ENCODE measurements around the gene TBC1D2B.
A peak's percentile ranks its signal among the peaks of the same experiment; 100 is the strongest.

The TBC1D2B gene

GRCh38 chr15:78050441-78050809, 27.1 kb downstream of the TBC1D2B start:
- TF ChIP-seq ZBTB1 (tag by site-specific recombination; IDR thresholded peaks at IDR 0.05) (no peak), ZNF560 (tag by site-specific recombination; IDR thresholded peaks at IDR 0.05; ENCODE audit: borderline replicate concordance) (no peak), ZNF324 (tag by site-specific recombination; IDR thresholded peaks at IDR 0.05) (no peak), ZNF837 (tag by site-specific recombination; IDR thresholded peaks at IDR 0.05) (no peak), ELK4 (IDR thresholded peaks at IDR 0.05; ENCODE audit: borderline replicate concordance, low read depth, low read length) (no peak), HOXD13 (CRISPR knock-in tag; IDR thresholded peaks at IDR 0.05; ENCODE audit: borderline replicate concordance) (no peak), ZNF544 (tag by site-specific recombination; IDR thresholded peaks at IDR 0.05) (no peak), ZNF660 (tag by site-specific recombination; IDR thresholded peaks at IDR 0.05) (no peak), AEBP2 (tag by site-specific recombination; IDR thresholded peaks at IDR 0.05; ENCODE audit: borderline replicate concordance) (no peak), ZNF335 (tag by site-specific recombination; conservative IDR thresholded peaks at IDR 0.05) (no peak), ZNF510 (tag by site-specific recombination; IDR thresholded peaks at IDR 0.05; ENCODE audit: insufficient replicate concordance) (no peak), ZBTB26 (tag by site-specific recombination; optimal IDR thresholded peaks at IDR 0.05) (no peak), ZNF704 (tag by site-specific recombination; IDR thresholded peaks at IDR 0.05) (no peak)
- CTCF ChIA-PET = interaction anchor here (0.5 to 2.6 kb wide), 5 partner anchors 22 to 432 kb away, joined by 3 to 13 read pairs (median 5); no protein-coding TSS in a partner anchor
- Histone ChIP-seq H3K4me1 (ENCODE audit: control insufficient read depth, insufficient read depth, low read length) (peaks cover 16% of the 10 kb centered on the region), H3K36me3 (ENCODE audit: control insufficient read depth in 2 of 2, insufficient read depth in 1 of 2, low read length in 2 of 2) (peaks cover 3 to 34% of the 10 kb centered on the region in 2 experiments; a peak in 2 of 3 replicates), H3K27ac (ENCODE audit: extremely low read depth, low read depth, low read length) (no peak overlapping the region), H3K4me3 (ENCODE audit: low read depth, low read length) (no peak overlapping the region), H3K9me3 (ENCODE audit: control insufficient read depth, insufficient read depth, low read depth, low read length) (no peaks in the 10 kb centered on the region)
- POLR2A ChIA-PET = no interaction called here

GRCh38 chr15:78049691-78050440, 27.6 kb downstream of the TBC1D2B start:
- H3K9me3 ChIP-seq (ENCODE audit: control insufficient read depth, insufficient read depth, low read depth, low read length) = no peaks in the 10 kb centered on the region
- peaks cover 3 to 34% of the 10 kb centered on the region in 2 experiments; a peak in 2 of 3 replicates for H3K36me3 ChIP-seq (ENCODE audit: control insufficient read depth in 2 of 2, insufficient read depth in 1 of 2, low read length in 2 of 2)
- TF ChIP-seq ZNF398 (tag by site-specific recombination; IDR thresholded peaks at IDR 0.05) (no peak), ZFHX2 (tag by site-specific recombination; conservative IDR thresholded peaks at IDR 0.05) (0 out of 2 replicates have a peak, but pooled peaks have one; percentile 18)
- ChIA-PET POLR2A (no interaction called here), CTCF (interaction anchor here (0.5 to 2.6 kb wide), 5 partner anchors 23 to 432 kb away, joined by 3 to 13 read pairs (median 5); no protein-coding TSS in a partner anchor)
- no peak overlapping the region for H3K4me3 ChIP-seq (ENCODE audit: low read depth, low read length)
- H3K27ac ChIP-seq (ENCODE audit: extremely low read depth, low read depth, low read length) = no peak overlapping the region
- peaks cover 21% of the 10 kb centered on the region for H3K4me1 ChIP-seq (ENCODE audit: control insufficient read depth, insufficient read depth, low read length)

All from HEK293 (cell line).